Gastrocnemius medialis (tissue), 4 donors: ENCODE measurements around the gene ADGRL3.

Experiments used
- POLR2A ChIP-seq, 2 donors: fragments of 450-650 bp; IDR thresholded peaks; one replicate each; pipeline ENCODE4 v1.6.1; 2017; ENCODE audit warnings: antibody characterized with exemption in 2 of 2, mild to moderate bottlenecking in 2 of 2, moderate library complexity in 2 of 2
- TF ChIP-seq, protein P1 (sequence below), 5 experiments: fragments of 450-650 bp in 3 of 5; fragments of 200-600 bp in 2 of 5; sonication (generic) in 2 of 5; IDR thresholded peaks in 4 of 5; conservative IDR thresholded peaks in 1 of 5; 1 replicate in 4 of 5; 2 replicates in 1 of 5; pipeline ENCODE4 v1.5.1; 2016 to 2019; ENCODE audit warnings: antibody characterized with exemption in 5 of 5, mild to moderate bottlenecking in 3 of 5, moderate library complexity in 3 of 5

GRCh38 chr4:61405307-61405706, 205.2 kb downstream of the ADGRL3 start:
- TF ChIP-seq, protein P1, sequence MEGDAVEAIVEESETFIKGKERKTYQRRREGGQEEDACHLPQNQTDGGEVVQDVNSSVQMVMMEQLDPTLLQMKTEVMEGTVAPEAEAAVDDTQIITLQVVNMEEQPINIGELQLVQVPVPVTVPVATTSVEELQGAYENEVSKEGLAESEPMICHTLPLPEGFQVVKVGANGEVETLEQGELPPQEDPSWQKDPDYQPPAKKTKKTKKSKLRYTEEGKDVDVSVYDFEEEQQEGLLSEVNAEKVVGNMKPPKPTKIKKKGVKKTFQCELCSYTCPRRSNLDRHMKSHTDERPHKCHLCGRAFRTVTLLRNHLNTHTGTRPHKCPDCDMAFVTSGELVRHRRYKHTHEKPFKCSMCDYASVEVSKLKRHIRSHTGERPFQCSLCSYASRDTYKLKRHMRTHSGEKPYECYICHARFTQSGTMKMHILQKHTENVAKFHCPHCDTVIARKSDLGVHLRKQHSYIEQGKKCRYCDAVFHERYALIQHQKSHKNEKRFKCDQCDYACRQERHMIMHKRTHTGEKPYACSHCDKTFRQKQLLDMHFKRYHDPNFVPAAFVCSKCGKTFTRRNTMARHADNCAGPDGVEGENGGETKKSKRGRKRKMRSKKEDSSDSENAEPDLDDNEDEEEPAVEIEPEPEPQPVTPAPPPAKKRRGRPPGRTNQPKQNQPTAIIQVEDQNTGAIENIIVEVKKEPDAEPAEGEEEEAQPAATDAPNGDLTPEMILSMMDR (IDR thresholded peaks at IDR 0.05 in 4 of 5, conservative IDR thresholded peaks at IDR 0.05 in 1 of 5), result no peak
- no peak for TF ChIP-seq POLR2A (IDR thresholded peaks at IDR 0.05)
